ENCODE measurements around the gene ADARB2.
"Not testable (repeated sequence)": the region's sequence is repeated elsewhere in the genome, so short reads cannot be mapped to it uniquely, and the experiment has no call there.

ADARB2 gene

DNA sequence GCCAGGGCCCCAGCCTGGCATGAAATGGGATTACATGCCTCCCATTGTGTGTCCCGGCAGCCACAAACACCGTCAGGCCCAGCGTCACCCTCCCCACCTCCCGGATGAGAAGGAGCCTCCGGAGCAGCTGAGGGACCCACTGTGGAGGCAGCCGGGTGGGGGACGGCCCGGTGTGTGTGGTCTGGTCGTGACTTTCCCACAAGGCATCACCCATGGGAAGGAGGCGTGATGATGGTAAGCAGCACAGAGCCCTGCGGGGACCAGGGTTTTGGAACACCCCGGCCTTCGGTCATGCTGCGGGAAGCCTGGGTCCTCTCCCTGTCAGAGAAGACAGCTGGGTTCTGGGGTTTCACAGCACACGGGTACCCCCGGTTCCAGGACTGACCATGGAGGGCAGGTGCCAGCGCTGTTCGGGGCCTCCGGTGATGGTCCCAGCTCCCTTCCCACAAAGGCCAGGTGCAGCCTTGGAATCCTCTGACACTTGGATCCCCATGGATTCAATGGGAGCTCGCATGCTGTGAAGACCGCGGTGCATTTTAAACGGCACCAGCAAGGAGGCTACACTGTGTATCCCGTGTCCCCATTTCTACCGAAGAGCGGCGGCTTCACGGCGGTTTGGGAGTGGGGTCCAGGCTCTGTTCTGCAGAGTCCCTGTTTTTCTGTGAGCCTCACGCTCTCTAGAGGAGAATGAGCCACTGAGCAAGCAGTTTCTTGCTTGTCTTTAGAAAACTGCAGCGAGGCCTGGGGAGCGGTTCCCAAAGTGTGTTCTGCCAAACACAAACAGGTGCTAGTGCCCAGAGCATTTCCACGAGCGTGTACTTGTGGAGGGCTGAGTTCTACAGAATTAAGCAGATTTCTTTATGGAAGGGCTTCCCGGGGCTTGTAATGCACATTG is 336.0 kb downstream of the ADARB2 start:
- no peak for DNase-seq

DNA sequence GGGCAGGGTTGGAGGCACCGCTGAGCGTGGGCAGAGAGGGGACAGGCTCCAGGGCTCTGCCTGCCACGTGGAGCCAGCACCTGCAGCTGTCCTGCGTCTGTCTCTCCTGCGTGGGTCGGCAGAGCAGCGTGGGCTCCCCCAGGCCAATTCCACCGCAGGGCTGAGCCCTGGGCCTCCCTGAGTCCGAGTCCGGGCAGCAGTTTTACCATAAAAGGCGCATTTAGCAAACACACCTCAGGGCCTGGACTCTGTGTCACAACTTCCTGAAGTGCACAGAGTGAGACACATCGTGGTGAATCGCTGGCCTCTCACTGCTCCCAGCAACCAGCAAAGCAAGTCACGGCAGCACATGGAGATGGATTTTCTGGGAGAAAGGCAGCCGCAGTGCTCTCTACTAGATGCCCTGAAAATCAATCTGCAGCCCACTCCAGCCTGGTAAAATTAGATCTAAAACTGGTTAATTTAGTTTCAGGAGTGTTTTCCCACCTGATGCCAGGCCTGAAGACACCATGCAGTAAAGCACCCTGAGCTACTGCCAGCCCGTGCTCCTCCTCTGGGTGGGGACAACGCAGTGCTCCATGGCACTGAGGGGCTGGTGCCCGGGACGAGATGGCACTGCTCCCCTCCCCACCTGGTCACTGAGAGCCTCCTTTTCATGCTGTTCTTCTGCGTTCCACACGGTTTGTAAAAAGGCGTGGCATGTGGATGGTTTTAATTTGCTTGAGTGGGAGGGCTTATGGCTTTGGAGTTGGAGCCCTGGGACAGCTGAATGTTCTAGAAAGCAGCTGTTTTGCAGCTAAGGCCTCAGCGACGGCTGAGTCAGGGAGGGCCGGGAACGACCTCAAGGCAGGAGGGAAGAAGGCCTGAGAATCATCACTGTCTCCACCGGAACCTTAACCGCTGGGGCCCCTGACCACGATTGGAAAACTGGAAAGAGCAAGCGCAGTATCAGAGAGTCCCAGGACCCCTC is 336.9 kb downstream of the ADARB2 start:
- no peak for DNase-seq

DNA sequence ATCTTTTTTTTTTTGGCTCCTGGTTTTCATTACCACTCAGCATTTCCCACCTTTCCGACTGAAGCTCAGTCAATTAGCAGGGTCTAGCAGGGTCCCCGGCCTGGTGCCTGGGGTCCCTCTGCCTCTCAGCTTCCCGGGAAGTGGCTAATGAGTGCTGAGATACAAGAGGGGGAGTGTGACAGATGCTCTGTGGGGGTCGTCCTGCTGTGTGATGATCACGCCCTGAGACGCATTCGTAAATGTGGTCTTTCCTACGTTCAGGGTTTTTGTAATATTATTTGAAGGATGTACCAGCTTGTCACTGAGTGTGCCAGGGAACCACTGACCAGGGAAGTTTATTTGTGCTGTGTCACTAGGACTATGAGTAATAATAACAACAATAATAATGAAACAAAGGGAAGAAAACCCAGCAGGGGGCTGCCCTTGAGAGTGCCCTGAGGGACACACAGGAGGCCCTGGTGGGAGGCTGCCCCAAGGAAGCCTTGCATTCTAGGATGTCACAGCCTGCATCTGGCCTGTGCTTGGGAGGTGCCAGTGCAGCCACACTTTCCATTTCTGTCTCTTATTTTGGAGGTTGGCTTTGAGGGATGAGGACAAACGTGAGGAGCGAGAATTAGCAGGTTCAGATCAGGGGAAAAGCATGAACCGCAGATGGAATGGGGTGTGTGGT is 337.8 kb downstream of the ADARB2 start:
- no peak for DNase-seq

- DNase-seq, result no peak
These were observed 338.5 kb downstream of the ADARB2 start for GRCh38 chr10:1398626-1399410.

DNA sequence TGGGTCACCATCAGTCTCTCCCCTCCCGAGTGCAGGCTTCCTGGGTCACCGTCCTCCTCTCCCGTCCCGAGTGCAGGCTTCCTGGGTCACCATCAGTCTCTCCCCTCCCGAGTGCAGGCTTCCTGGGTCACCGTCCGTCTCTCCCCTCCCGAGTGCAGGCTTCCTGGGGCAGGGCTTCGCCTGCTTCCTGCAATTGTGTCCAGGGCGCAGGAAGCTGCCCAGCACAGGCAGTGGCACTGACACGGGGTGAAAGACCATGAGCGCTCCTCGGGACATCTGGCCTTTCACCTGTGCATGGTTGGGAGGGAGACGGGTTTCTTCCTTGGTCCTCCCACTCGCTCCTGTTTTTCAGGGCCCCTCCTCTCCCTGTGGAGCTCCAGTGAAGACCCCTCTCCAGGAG is 339.2 kb downstream of the ADARB2 start:
- not testable (repeated sequence) for DNase-seq

DNA sequence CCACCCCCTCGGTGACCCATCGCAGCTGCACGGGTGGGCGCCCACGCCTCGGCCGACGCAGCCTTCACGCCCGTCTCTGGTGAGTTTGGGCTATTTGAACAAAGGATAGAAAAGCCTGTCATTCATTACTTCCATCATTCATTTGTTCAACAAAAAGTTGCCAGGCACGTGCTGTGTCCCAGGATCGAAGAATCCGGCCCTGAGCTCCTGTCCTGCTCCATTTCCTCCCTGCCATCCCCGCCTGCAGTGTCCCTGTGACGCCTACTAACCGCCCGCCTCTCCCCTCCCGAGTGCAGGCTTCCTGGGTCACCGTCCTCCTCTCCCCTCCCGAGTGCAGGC is 341.1 kb downstream of the ADARB2 start:
- no peak for DNase-seq

DNA sequence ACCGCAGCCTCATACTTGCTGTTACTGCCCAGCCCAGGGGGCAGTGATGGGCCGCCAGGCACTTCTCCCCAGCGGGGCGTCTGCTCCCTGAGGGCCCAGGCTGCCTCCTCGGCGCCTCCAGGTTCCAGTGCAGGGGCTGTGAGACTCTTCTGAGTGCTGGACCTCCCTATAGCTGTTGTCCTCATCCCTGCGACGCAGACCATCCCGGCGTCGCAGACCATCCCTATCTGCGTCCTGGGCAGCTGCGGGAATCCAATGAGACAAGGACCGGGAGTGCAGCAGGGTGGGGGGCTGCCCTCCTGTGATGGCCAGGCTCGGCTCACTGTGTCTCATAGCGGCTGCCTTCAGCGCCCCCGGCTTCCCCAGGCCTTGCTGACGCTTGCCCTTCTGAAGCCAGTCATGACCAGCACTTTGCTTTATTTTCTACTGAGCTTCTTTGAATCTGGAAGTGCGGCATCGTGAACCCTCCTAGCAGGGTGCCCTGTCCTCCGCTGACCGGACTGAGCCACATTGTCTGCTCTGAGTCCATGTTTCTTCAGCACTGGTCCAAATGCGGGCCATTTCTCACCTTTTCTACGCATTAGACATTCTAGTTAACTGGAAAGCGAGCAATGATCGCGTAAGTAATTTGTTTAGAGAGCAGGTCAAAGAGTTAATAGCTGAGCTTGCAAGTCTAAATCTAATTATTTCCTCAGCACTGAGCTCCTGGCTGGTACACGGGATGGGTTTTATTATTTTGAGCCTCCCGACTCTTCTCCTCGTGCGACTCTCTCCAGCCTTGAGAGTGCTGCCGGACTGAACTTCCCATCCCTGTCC is 341.6 kb downstream of the ADARB2 start:
- no peak for DNase-seq

GRCh38 chr10:1395025-1395480 is 342.3 kb downstream of the ADARB2 start:
- no peak for DNase-seq

GRCh38 chr10:1394155-1394912 is 343.0 kb downstream of the ADARB2 start:
- DNase-seq, result no peak

GRCh38 chr10:1393481-1393880 is 343.8 kb downstream of the ADARB2 start:
- no peak for DNase-seq

DNA sequence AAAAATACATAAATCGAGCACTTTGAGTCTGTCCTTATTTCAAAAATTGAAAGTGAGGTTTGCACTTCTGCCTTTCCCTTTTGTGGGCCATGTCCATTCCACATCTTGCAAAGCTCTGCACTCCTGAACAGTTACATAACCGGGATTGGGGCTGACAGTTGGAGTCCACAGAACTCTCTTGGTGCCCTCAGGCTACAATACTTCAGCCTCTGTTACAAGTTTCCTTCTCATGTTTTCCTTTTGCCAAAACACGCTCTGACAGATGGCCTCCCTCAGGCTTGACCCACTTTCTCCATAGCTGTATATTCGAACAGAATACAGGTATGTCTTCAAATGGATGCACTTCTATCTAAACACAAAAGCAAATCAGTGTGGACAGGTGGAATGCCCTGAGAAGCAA is 345.2 kb downstream of the ADARB2 start:
- no peak for DNase-seq

- DNase-seq, result no peak
These were observed 347.1 kb downstream of the ADARB2 start for GRCh38 chr10:1390200-1390599.

DNA sequence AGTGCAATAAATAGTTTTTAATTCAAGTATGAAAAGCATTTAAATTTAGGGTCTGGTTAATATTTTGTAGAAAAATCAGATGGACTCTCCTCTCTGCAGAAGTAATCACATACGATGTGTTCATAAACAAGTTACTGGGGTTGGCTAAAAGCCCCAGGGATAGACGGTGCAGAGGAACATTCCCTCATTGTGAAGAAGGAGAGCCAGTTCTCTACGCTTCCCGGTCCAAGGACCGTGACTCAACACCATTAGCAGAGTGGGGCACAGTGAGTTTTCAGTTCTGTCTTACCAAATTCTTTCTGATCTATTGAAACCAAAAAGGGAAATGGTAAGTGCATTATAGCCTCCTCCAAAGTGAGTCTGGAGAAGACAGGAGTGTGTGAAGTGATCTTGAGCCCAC is 353.3 kb downstream of the ADARB2 start:
- no peak for DNase-seq

DNA sequence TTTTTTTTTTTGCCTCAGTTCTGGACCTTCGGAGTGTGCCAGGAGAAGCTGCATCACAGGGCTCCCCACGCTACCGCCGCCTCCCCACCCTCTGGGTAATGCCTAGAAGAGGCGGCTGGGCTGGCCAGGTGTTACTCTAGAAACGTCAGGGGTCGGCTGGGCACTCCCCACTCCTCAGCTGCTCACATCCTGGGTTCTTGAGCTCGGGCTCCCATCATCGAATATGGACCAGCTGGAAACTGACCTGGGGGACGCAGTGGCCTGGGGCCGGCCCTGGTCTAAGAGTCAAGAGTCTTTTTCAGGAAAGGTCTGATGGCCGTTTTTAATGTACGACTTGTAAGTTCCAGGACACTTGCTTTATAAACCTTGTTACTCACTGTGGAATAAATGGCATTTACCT is 354.6 kb downstream of the ADARB2 start:
- DNase-seq, result no peak

- no peak for DNase-seq
These were observed 356.0 kb downstream of the ADARB2 start for GRCh38 chr10:1381339-1381738.

DNA sequence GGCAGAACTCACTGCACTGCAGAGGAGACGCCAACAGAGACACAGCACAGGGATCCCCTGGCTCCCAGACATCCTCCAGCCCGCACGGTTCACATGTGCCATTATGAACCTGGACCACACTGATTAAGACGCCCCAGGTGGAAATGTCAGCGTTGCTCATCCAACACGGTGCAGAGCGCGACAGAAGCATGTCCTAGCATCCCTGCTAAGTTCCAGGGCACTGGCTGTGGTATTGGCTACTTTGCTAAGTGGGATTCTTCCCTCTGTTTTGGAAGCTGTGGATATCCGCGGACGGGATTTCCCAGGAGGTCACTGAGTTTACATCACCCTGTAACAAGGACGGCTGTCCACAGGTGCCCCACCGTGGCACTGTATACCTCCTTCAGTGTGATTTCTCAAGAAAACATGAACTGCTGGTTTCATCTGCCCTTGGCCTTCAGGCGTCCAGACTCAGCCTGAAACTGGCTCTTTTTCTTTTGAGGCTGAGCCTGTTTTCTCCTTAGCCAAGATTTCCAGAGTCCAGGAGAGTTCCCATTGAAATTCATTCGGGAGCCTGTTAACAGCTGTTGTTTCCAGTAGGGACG is 357.1 kb downstream of the ADARB2 start:
- DNase-seq, result no peak

- DNase-seq, result no peak
These were observed 357.7 kb downstream of the ADARB2 start for GRCh38 chr10:1379601-1380000.

- no peak for DNase-seq
These were observed 358.9 kb downstream of the ADARB2 start for GRCh38 chr10:1378473-1378872.

- DNase-seq, result no peak
These were observed 359.5 kb downstream of the ADARB2 start for GRCh38 chr10:1377740-1378397.

GRCh38 chr10:1377231-1377630 is 360.1 kb downstream of the ADARB2 start:
- no peak for DNase-seq
